ENCODE data around the gene REG3G. TPM values are rescaled to one million over a fixed set of nuclear protein-coding genes. Genes with fewer than 3 reads are reported as not detected.

The REG3G gene
- total RNA-seq, 1 experiment from 2014 or later, result not detected

- Mint-ChIP-seq H3K36me3 (ENCODE audit: insufficient read depth, unreplicated experiment) (no peaks in the 10 kb centered on the region), H3K9me3 (ENCODE audit: unreplicated experiment) (no peaks in the 10 kb centered on the region), H3K27me3 (ENCODE audit: insufficient read depth, unreplicated experiment) (peaks cover 6% of the 10 kb centered on the region), H3K4me3 (ENCODE audit: unreplicated experiment) (no peak overlapping the region), H3K4me1 (ENCODE audit: low read depth, unreplicated experiment) (no peaks in the 10 kb centered on the region), H3K27ac (ENCODE audit: unreplicated experiment) (no peak overlapping the region)
- H3K27me3 ChIP-seq (replicated peaks; ENCODE audit: control insufficient read depth, insufficient read depth, low read length), result no peaks in the 10 kb centered on the region
- no peak overlapping the region for H3K4me3 ChIP-seq (ENCODE audit: low read depth, low read length)
- no peaks in the 10 kb centered on the region for H3K36me3 ChIP-seq (ENCODE audit: control insufficient read depth, insufficient read depth, low read length)
- BruUV-seq (replicated peaks), result no TSS peak
- peak; percentile 89 to 91 for TF ChIP-seq CTCF (IDR thresholded peaks at IDR 0.05; ENCODE audit: insufficient read depth in 1 of 2, low read depth in 1 of 2, low read length in 1 of 2, severe bottlenecking in 1 of 2, unreplicated experiment in 1 of 2)
- CTCF ChIA-PET, result interaction anchor here (1.3 kb wide), 1 partner anchor 306 kb away, joined by 4 read pairs; no protein-coding TSS in a partner anchor
- intact Hi-C loops (cut with micrococcal nuclease; ENCODE audit: unreplicated experiment), result loop anchor here (1.0 to 10.0 kb wide), 5 partner anchors 118 to 627 kb away; no protein-coding TSS in a partner anchor
- peak; percentile 50 to 73 for DNase-seq
- H3K4me1 ChIP-seq, result no peaks in the 10 kb centered on the region
- POLR2A ChIA-PET, result interaction anchor here (0.6 kb wide), 1 partner anchor 45 kb away, joined by 16 read pairs; no protein-coding TSS in a partner anchor
- H3K9me3 ChIP-seq, result no peaks in the 10 kb centered on the region
Observed at GRCh38 chr2:78979380-78980151, 45.9 kb upstream of the REG3G start.

GRCh38 chr2:78980152-78980465 lies 45.4 kb upstream of the REG3G start:
- Histone ChIP-seq H3K9me3 (no peaks in the 10 kb centered on the region), H3K4me3 (ENCODE audit: low read depth, low read length) (no peak overlapping the region), H3K27me3 (replicated peaks; ENCODE audit: control insufficient read depth, insufficient read depth, low read length) (no peaks in the 10 kb centered on the region), H3K36me3 (ENCODE audit: control insufficient read depth, insufficient read depth, low read length) (no peaks in the 10 kb centered on the region), H3K4me1 (no peaks in the 10 kb centered on the region)
- Mint-ChIP-seq H3K27me3 (ENCODE audit: insufficient read depth, unreplicated experiment) (peaks cover 6% of the 10 kb centered on the region), H3K9me3 (ENCODE audit: unreplicated experiment) (no peaks in the 10 kb centered on the region), H3K27ac (ENCODE audit: unreplicated experiment) (no peak overlapping the region), H3K4me3 (ENCODE audit: unreplicated experiment) (no peak overlapping the region), H3K36me3 (ENCODE audit: insufficient read depth, unreplicated experiment) (no peaks in the 10 kb centered on the region), H3K4me1 (ENCODE audit: low read depth, unreplicated experiment) (no peaks in the 10 kb centered on the region)
- POLR2A ChIA-PET, result no interaction called here
- BruUV-seq (replicated peaks), result no TSS peak
- no peak for DNase-seq
- intact Hi-C loops (cut with micrococcal nuclease; ENCODE audit: unreplicated experiment), result loop anchor here (5.0 kb wide), 1 partner anchor 548 kb away; no protein-coding TSS in a partner anchor
- CTCF ChIA-PET, result no interaction called here
- TF ChIP-seq CTCF (IDR thresholded peaks at IDR 0.05; ENCODE audit: insufficient read depth in 1 of 2, low read depth in 1 of 2, low read length in 1 of 2, severe bottlenecking in 1 of 2, unreplicated experiment in 1 of 2), result no peak

- Mint-ChIP-seq H3K27me3 (ENCODE audit: insufficient read depth, unreplicated experiment) (peaks cover 6% of the 10 kb centered on the region), H3K4me3 (ENCODE audit: unreplicated experiment) (no peak overlapping the region), H3K36me3 (ENCODE audit: insufficient read depth, unreplicated experiment) (no peaks in the 10 kb centered on the region), H3K4me1 (ENCODE audit: low read depth, unreplicated experiment) (no peaks in the 10 kb centered on the region), H3K27ac (ENCODE audit: unreplicated experiment) (peak overlapping the region; percentile 17), H3K9me3 (ENCODE audit: unreplicated experiment) (no peaks in the 10 kb centered on the region)
- intact Hi-C loops (cut with micrococcal nuclease; ENCODE audit: unreplicated experiment), result loop anchor here (5.0 kb wide), 1 partner anchor 549 kb away; no protein-coding TSS in a partner anchor
- POLR2A ChIA-PET, result no interaction called here
- no peak for DNase-seq
- H3K36me3 ChIP-seq (ENCODE audit: control insufficient read depth, insufficient read depth, low read length), result no peaks in the 10 kb centered on the region
- H3K4me1 ChIP-seq, result no peaks in the 10 kb centered on the region
- H3K9me3 ChIP-seq, result no peaks in the 10 kb centered on the region
- TF ChIP-seq CTCF (IDR thresholded peaks at IDR 0.05; ENCODE audit: insufficient read depth in 1 of 2, low read depth in 1 of 2, low read length in 1 of 2, severe bottlenecking in 1 of 2, unreplicated experiment in 1 of 2), result no peak
- CTCF ChIA-PET, result interaction anchor here (0.6 to 1.3 kb wide), 3 partner anchors 15 to 1069 kb away, joined by 3 to 4 read pairs (median 4); no protein-coding TSS in a partner anchor
- no TSS peak for BruUV-seq (replicated peaks)
- H3K27me3 ChIP-seq (replicated peaks; ENCODE audit: control insufficient read depth, insufficient read depth, low read length), result no peaks in the 10 kb centered on the region
- H3K4me3 ChIP-seq (ENCODE audit: low read depth, low read length), result no peak overlapping the region
Observed at GRCh38 chr2:78980871-78981270, 44.6 kb upstream of the REG3G start.
